OCI-LY7 (cell line): ENCODE data around the gene GTF3C1. TPM values are rescaled to one million over a fixed set of nuclear protein-coding genes. Genes with fewer than 3 reads are reported as not detected.

Source experiments
- BruUV-seq: library from RNA; stranded (reverse); fragments of 400-500 nt; replicated peaks from 2 replicates; lab custom pipeline; 2021; lab: Mats Ljungman, UMichigan
- CTCF ChIA-PET: fragments of 300-600 bp; sonication (Branson Sonifier 250); formaldehyde crosslinking; loops from one replicate; lab custom pipeline; 2022; ENCODE audit warnings: antibody characterized with exemption; ENCODE audit not compliant: unreplicated experiment; lab: Charles Lee
- POLR2A ChIA-PET: fragments of 300-600 bp; sonication (Branson Sonifier 250); formaldehyde crosslinking; loops from one replicate; lab custom pipeline; 2022; ENCODE audit warnings: antibody characterized with exemption; lab: Charles Lee
- DNase-seq: peaks from one replicate; pipeline ENCODE4 v3.0.0-alpha.2; 2015; ENCODE audit warnings: low spot score
- H2AFZ ChIP-seq: fragments of 200-600 bp; sonication (generic), shearing (Covaris generic); 2 replicates; pipeline ENCODE4 v1.6.1; 2014; ENCODE audit warnings: mild to moderate bottlenecking, antibody characterized with exemption, low read length, moderate library complexity
- H3K27ac ChIP-seq: fragments of 200-600 bp; sonication (generic); 2 replicates; pipeline ENCODE4 v1.5.1; 2014; ENCODE audit warnings: mixed run types, low read depth, mild to moderate bottlenecking, moderate library complexity, low read length, inconsistent platforms; ENCODE audit not compliant: poor library complexity, severe bottlenecking
- H3K36me3 ChIP-seq: fragments of 200-600 bp; sonication (generic); 2 replicates; pipeline ENCODE4 v1.6.1; 2014; ENCODE audit warnings: mild to moderate bottlenecking, antibody characterized with exemption, low read length, moderate library complexity, mixed read lengths; ENCODE audit not compliant: insufficient read depth
- H3K4me1 ChIP-seq: fragments of 200-600 bp; sonication (generic); 2 replicates; pipeline ENCODE4 v1.5.1; 2014; ENCODE audit warnings: mild to moderate bottlenecking, low read length; ENCODE audit not compliant: insufficient read depth, poor library complexity, severe bottlenecking
- H3K4me2 ChIP-seq: fragments of 200-600 bp; sonication (generic); 2 replicates; pipeline ENCODE4 v1.6.1; 2014; ENCODE audit warnings: mild to moderate bottlenecking, low read length
- H3K4me3 ChIP-seq: fragments of 200-600 bp; sonication (generic); 2 replicates; pipeline ENCODE4 v1.5.1; 2014; ENCODE audit warnings: mild to moderate bottlenecking, low read depth, low read length; ENCODE audit not compliant: poor library complexity, severe bottlenecking
- H3K79me2 ChIP-seq: fragments of 200-600 bp; sonication (generic); 2 replicates; pipeline ENCODE4 v1.6.1; 2016; ENCODE audit warnings: low read depth, mild to moderate bottlenecking, low read length, moderate library complexity, mixed read lengths; ENCODE audit not compliant: insufficient read depth
- H3K9me2 ChIP-seq: fragments of 200-600 bp; sonication (generic); 2 replicates; pipeline ENCODE4 v1.6.1; 2016; ENCODE audit warnings: mild to moderate bottlenecking, low read length, mixed read lengths; ENCODE audit not compliant: insufficient read depth
- H3K9me3 ChIP-seq: fragments of 200-600 bp; sonication (generic); 2 replicates; pipeline ENCODE4 v1.6.1; 2014; ENCODE audit warnings: mild to moderate bottlenecking, mixed run types, low read length, mixed read lengths
- H4K20me1 ChIP-seq: fragments of 200-600 bp; sonication (generic); 2 replicates; pipeline ENCODE4 v1.6.1; 2014; ENCODE audit warnings: mild to moderate bottlenecking, antibody characterized with exemption, low read length, moderate library complexity, mixed read lengths; ENCODE audit not compliant: insufficient read depth
- CTCF ChIP-seq: fragments of 200-600 bp; sonication (generic); conservative IDR thresholded peaks from 2 replicates; pipeline ENCODE4 v1.5.1; 2014; ENCODE audit warnings: mild to moderate bottlenecking, antibody characterized with exemption, low read length, moderate library complexity, mixed read lengths
- EZH2phosphoT487 ChIP-seq: fragments of 200-600 bp; sonication (generic); IDR thresholded peaks from 2 replicates; pipeline ENCODE4 v1.6.1; 2018; ENCODE audit warnings: low read depth, borderline replicate concordance, mild to moderate bottlenecking, mixed run types, antibody characterized with exemption, low read length, moderate library complexity, mixed read lengths
- intact Hi-C: fragments of 100-400 bp; cut with micrococcal nuclease; formaldehyde crosslinking; loops from one replicate; pipeline ENCODE4 v1.10.0; 2022; ENCODE audit not compliant: unreplicated experiment
- total RNA-seq, 2 experiments: library from RNA; depleted of rRNA in 1 of 2; stranded (reverse); fragments of >200 nt in 1 of 2; shearing (Covaris generic) in 1 of 2; gene quantifications; 2 replicates each; pipeline ENCODE4 v1.2.3, GENCODE V29; 2014 to 2022

GTF3C1 gene
- total RNA-seq, 2 experiments from 2014 or later = 48.3 to 57.1 TPM

- no peak for TF ChIP-seq EZH2phosphoT487
- TF ChIP-seq CTCF = no peak
- Histone ChIP-seq H3K9me2 (no peaks in the 10 kb centered on the region), H3K4me3 (no peak overlapping the region), H3K4me1 (peaks cover 54% of the 10 kb centered on the region), H3K27ac (no peak overlapping the region), H3K9me3 (no peaks in the 10 kb centered on the region), H3K4me2 (no peak overlapping the region), H3K36me3 (peaks cover 43% of the 10 kb centered on the region), H4K20me1 (no peaks in the 10 kb centered on the region), H3K79me2 (peaks cover 4% of the 10 kb centered on the region; the same call in 1 of the 2 replicates), H2AFZ (no peak overlapping the region)
- CTCF ChIA-PET = no interaction called here
- POLR2A ChIA-PET = no interaction called here
- no TSS peak for BruUV-seq
- no peak for DNase-seq
- intact Hi-C loops = no loop called here
Observed at GRCh38 chr16:27432558-27432957, 117.2 kb downstream of the GTF3C1 start.

- Histone ChIP-seq H3K36me3 (peaks cover 37% of the 10 kb centered on the region; the same call in 1 of the 2 replicates), H3K27ac (no peak overlapping the region), H3K4me3 (no peak overlapping the region), H3K79me2 (peaks cover 7% of the 10 kb centered on the region; the same call in 1 of the 2 replicates), H3K4me1 (peaks cover 60% of the 10 kb centered on the region), H3K4me2 (no peak overlapping the region), H2AFZ (no peak overlapping the region), H3K9me3 (no peaks in the 10 kb centered on the region), H3K9me2 (no peaks in the 10 kb centered on the region), H4K20me1 (no peaks in the 10 kb centered on the region)
- POLR2A ChIA-PET = interaction anchor here (0.7 to 1.9 kb wide), 2 partner anchors 28 to 53 kb away, joined by 4 to 5 read pairs; no protein-coding TSS in a partner anchor
- DNase-seq = no peak
- no peak for TF ChIP-seq EZH2phosphoT487
- no peak for TF ChIP-seq CTCF
- CTCF ChIA-PET = no interaction called here
- intact Hi-C loops = no loop called here
- no TSS peak for BruUV-seq
Observed at GRCh38 chr16:27431773-27432532, 117.8 kb downstream of the GTF3C1 start.
